Neural cell (in vitro differentiated cells): ENCODE measurements around the gene KRT3. TPM values are rescaled to one million over a fixed set of nuclear protein-coding genes. Genes with fewer than 3 reads are reported as not detected.

Experiments
- H2AFZ ChIP-seq: fragments of 200-600, 300-800 bp; sonication (generic), shearing (Covaris generic); 2 replicates; pipeline ENCODE4 v1.6.0; 2014; ENCODE audit warnings: low read depth, mild to moderate bottlenecking, antibody characterized with exemption, low read length, moderate library complexity
- H3F3A ChIP-seq: fragments of 200-600 bp; shearing (Covaris generic); 2 replicates; pipeline ENCODE4 v1.6.1; 2016; ENCODE audit warnings: mild to moderate bottlenecking, moderate library complexity, mixed read lengths, antibody characterized with exemption, low read length; ENCODE audit not compliant: insufficient read depth, poor library complexity, severe bottlenecking
- H3K27ac ChIP-seq: fragments of 200-600, 300-800 bp; sonication (generic), shearing (Covaris generic); 2 replicates; pipeline ENCODE4 v1.5.1; 2014; ENCODE audit warnings: mild to moderate bottlenecking, low read length, moderate library complexity
- H3K27me3 ChIP-seq: fragments of 300-800, 200-600 bp; sonication (generic), shearing (Covaris generic); 2 replicates; pipeline ENCODE4 v1.6.0; 2014; ENCODE audit warnings: mild to moderate bottlenecking, low read depth, low read length, moderate library complexity; ENCODE audit not compliant: insufficient read depth
- H3K36me3 ChIP-seq: fragments of 300-800, 200-600 bp; sonication (generic), shearing (Covaris generic); 2 replicates; pipeline ENCODE4 v1.5.1; 2014; ENCODE audit warnings: mild to moderate bottlenecking, antibody characterized with exemption, low read length, moderate library complexity; ENCODE audit not compliant: insufficient read depth
- H3K4me2 ChIP-seq: fragments of 300-800, 200-600 bp; sonication (generic), shearing (Covaris generic); 2 replicates; pipeline ENCODE4 v1.6.0; 2014; ENCODE audit warnings: mild to moderate bottlenecking, low read length
- H3K4me3 ChIP-seq: fragments of 300-800, 200-600 bp; sonication (generic), shearing (Covaris generic); 2 replicates; pipeline ENCODE4 v1.5.1; 2014; ENCODE audit warnings: mild to moderate bottlenecking, low read length, moderate library complexity
- H3K79me2 ChIP-seq: fragments of 200-600 bp; shearing (Covaris generic); replicated peaks from 2 replicates; pipeline ENCODE4 v1.6.0; 2014; ENCODE audit warnings: mild to moderate bottlenecking, low read length, moderate library complexity; ENCODE audit not compliant: insufficient read depth
- H3K9ac ChIP-seq: fragments of 300-800, 200-600 bp; sonication (generic), shearing (Covaris generic); 2 replicates; pipeline ENCODE4 v1.6.1; 2016; ENCODE audit warnings: mild to moderate bottlenecking, low read length, mixed read lengths
- H3K9me2 ChIP-seq: fragments of 200-600 bp; shearing (Covaris generic); 2 replicates; pipeline ENCODE4 v1.6.1; 2016; ENCODE audit warnings: mild to moderate bottlenecking, low read length, mixed read lengths; ENCODE audit not compliant: insufficient read depth
- H3K9me3 ChIP-seq: fragments of 200-600, 300-800 bp; sonication (generic), shearing (Covaris generic); 2 replicates; pipeline ENCODE4 v1.6.1; 2016; ENCODE audit warnings: mild to moderate bottlenecking, mixed run types, low read length, moderate library complexity, mixed read lengths
- H4K20me1 ChIP-seq: fragments of 200-600 bp; shearing (Covaris generic); 2 replicates; pipeline ENCODE4 v1.6.1; 2016; ENCODE audit warnings: mild to moderate bottlenecking, mixed run types; ENCODE audit not compliant: insufficient read depth
- EP300 ChIP-seq: fragments of 450-650 bp; conservative IDR thresholded peaks from 2 replicates; pipeline ENCODE4 v1.6.1; 2014; ENCODE audit warnings: antibody characterized with exemption, mild to moderate bottlenecking, moderate library complexity; ENCODE audit not compliant: poor library complexity, severe bottlenecking
- EZH2 ChIP-seq: fragments of 200-600, 300-800 bp; shearing (Covaris generic), sonication (generic); IDR thresholded peaks from 2 replicates; pipeline ENCODE4 v1.6.1; 2014; ENCODE audit warnings: antibody characterized with exemption, low read length, borderline replicate concordance, mild to moderate bottlenecking; ENCODE audit not compliant: insufficient read depth, poor library complexity, severe bottlenecking
- MXI1 ChIP-seq: fragments of 450-650 bp; conservative IDR thresholded peaks from 2 replicates; pipeline ENCODE4 v1.6.1; 2014; ENCODE audit warnings: antibody characterized with exemption, mild to moderate bottlenecking; ENCODE audit not compliant: poor library complexity, severe bottlenecking
- POLR2AphosphoS5 ChIP-seq: IDR thresholded peaks from 2 replicates; pipeline ENCODE4 v1.6.1; 2012
- RAD21 ChIP-seq: fragments of 450-650 bp; conservative IDR thresholded peaks from 2 replicates; pipeline ENCODE4 v1.6.1; 2014; ENCODE audit warnings: antibody characterized with exemption, mild to moderate bottlenecking, moderate library complexity
- REST ChIP-seq: IDR thresholded peaks from 2 replicates; pipeline ENCODE4 v1.6.1; 2012; ENCODE audit warnings: borderline replicate concordance
- SMC3 ChIP-seq: fragments of 450-650 bp; conservative IDR thresholded peaks from 2 replicates; pipeline ENCODE4 v1.6.1; 2014; ENCODE audit warnings: antibody characterized with exemption, mild to moderate bottlenecking, moderate library complexity; ENCODE audit not compliant: poor library complexity
- TAF1 ChIP-seq: IDR thresholded peaks from 2 replicates; pipeline ENCODE4 v1.6.1; 2012; ENCODE audit warnings: low read depth
- polyA plus RNA-seq: library from polyadenylated mRNA; depleted of rRNA; stranded (reverse); fragments of >200 nt; gene quantifications from 2 replicates; pipeline ENCODE4 v1.2.3, GENCODE V29; 2014
- TF ChIP-seq, protein P1 (sequence below): fragments of 450-650 bp; IDR thresholded peaks from 2 replicates; pipeline ENCODE4 v1.5.1; 2014; ENCODE audit warnings: antibody characterized with exemption, mild to moderate bottlenecking, moderate library complexity; ENCODE audit not compliant: poor library complexity, severe bottlenecking

Gene KRT3
- polyA plus RNA-seq, 1 donor from 2014 or later, result not detected

DNA sequence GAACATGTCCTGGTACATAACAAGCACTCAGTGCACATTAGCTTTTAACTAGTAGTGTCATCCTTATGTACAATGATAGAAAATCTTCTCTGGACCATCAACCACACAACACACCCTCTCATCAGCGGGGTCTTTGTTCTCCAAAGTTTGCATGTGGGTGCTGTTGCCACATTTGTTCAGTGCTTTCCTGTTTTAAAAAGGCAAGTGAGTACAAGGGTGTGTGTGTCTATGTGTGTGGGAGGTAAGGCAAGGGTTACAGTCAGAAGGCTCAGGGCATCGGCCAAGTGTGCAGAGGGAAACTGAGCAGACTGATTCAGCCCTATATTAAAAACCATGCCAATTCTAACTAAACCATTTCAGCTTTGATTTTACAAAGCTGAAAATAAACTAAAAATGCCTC, 36.7 kb downstream of the KRT3 start:
- Histone ChIP-seq H3K27me3 (no peaks in the 10 kb centered on the region), H3K9me2 (no peaks in the 10 kb centered on the region), H3K36me3 (no peaks in the 10 kb centered on the region), H3K79me2 (no peaks in the 10 kb centered on the region), H3K9ac (no peak overlapping the region), H3K27ac (no peak overlapping the region), H3K4me3 (no peak overlapping the region), H3K4me2 (no peak overlapping the region), H3F3A (no peaks in the 10 kb centered on the region), H3K9me3 (peaks cover 7% of the 10 kb centered on the region), H4K20me1 (no peaks in the 10 kb centered on the region), H2AFZ (no peak overlapping the region)
- TF ChIP-seq RAD21, result no peak
- no peak for TF ChIP-seq MXI1
- no peak for TF ChIP-seq EZH2
- TF ChIP-seq REST, result no peak
- no peak for TF ChIP-seq EP300
- no peak for TF ChIP-seq POLR2AphosphoS5
- TF ChIP-seq SMC3, result no peak
- TF ChIP-seq, protein P1, sequence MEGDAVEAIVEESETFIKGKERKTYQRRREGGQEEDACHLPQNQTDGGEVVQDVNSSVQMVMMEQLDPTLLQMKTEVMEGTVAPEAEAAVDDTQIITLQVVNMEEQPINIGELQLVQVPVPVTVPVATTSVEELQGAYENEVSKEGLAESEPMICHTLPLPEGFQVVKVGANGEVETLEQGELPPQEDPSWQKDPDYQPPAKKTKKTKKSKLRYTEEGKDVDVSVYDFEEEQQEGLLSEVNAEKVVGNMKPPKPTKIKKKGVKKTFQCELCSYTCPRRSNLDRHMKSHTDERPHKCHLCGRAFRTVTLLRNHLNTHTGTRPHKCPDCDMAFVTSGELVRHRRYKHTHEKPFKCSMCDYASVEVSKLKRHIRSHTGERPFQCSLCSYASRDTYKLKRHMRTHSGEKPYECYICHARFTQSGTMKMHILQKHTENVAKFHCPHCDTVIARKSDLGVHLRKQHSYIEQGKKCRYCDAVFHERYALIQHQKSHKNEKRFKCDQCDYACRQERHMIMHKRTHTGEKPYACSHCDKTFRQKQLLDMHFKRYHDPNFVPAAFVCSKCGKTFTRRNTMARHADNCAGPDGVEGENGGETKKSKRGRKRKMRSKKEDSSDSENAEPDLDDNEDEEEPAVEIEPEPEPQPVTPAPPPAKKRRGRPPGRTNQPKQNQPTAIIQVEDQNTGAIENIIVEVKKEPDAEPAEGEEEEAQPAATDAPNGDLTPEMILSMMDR, result no peak
- TF ChIP-seq TAF1, result no peak

- no peak for TF ChIP-seq SMC3
- no peak for TF ChIP-seq REST
- H3K27me3 ChIP-seq, result no peaks in the 10 kb centered on the region
- H4K20me1 ChIP-seq, result no peaks in the 10 kb centered on the region
- H3F3A ChIP-seq, result no peaks in the 10 kb centered on the region
- no peak overlapping the region for H3K4me2 ChIP-seq
- no peak overlapping the region for H2AFZ ChIP-seq
- no peaks in the 10 kb centered on the region for H3K79me2 ChIP-seq
- H3K9me2 ChIP-seq, result no peaks in the 10 kb centered on the region
- H3K36me3 ChIP-seq, result no peaks in the 10 kb centered on the region
- peaks cover 7% of the 10 kb centered on the region for H3K9me3 ChIP-seq
- no peak overlapping the region for H3K9ac ChIP-seq
- H3K4me3 ChIP-seq, result no peak overlapping the region
- no peak overlapping the region for H3K27ac ChIP-seq
Observed at GRCh38 chr12:52757449-52758176, 38.3 kb downstream of the KRT3 start.
